Bladder microvascular endothelial cell (primary cell): ENCODE measurements around the gene COQ5. TPM values are rescaled to one million over a fixed set of nuclear protein-coding genes. Genes with fewer than 3 reads are reported as not detected.

Source experiments
- total RNA-seq: library from RNA; depleted of rRNA; stranded (reverse); fragments of >200 nt; gene quantifications from 2 replicates; pipeline ENCODE4 v1.2.3, GENCODE V29; 2014

COQ5 gene, protein sequence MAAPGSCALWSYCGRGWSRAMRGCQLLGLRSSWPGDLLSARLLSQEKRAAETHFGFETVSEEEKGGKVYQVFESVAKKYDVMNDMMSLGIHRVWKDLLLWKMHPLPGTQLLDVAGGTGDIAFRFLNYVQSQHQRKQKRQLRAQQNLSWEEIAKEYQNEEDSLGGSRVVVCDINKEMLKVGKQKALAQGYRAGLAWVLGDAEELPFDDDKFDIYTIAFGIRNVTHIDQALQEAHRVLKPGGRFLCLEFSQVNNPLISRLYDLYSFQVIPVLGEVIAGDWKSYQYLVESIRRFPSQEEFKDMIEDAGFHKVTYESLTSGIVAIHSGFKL
- total RNA-seq: 23.3 and 28.9 TPM in 2 replicates

DNA sequence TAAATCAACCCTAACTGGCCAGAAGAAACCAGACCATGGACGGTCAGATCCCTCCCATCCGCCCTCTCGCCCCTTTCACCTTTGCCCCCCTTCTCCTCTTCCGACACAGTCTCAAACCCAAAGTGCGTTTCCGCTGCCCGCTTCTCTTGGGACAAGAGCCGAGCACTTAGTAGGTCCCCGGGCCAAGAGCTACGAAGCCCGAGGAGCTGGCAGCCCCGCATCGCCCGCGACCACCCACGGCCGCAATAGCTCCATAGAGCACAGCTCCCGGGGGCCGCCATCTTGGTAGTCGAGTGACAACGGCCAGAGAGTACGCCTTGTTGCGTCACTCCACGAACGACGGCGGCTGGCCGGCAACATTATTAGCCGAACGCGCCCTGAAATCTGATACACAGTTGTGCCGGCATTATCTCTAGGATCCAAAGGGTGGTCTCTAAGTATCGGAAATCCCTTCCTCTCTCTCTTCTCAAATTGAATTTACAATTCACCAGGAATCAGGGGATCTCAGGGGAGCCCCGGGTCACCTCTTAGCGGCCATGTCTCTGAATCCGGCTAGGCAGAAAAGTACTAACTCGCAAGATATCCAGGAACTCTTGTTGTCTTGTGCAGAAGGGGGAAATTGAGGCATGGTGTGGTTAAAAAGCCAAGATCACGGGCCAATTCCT is at the start of gene COQ5:
Gene COQ5, minus strand, starts transcription at position 298 of the 665 bp plus-strand sequence. Its CDS starts 17 bp downstream, at position 281.

DNA sequence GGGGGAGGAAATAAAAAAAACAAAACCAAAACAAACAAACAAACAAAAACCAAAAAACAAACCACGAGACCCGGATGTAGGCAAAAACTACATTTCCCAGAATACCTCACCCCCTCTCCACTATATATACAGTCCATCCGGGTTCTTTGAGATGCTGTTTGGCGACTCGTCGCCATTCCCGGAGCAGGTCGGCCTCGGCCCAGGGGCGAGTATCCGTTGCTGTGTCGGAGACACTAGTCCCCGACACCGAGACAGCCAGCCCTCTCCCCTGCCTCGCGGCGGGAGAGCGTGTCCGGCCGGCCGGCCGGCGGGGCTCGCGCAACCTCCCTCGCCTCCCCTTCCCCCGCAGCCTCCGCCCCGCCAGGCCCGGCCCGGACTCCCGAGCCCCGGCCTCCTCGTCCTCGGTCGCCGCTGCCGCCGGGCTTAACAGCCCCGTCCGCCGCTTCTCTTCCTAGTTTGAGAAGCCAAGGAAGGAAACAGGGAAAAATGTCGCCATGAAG is 5.3 kb upstream of the COQ5 start, which contains the start of gene RNF10:
Gene RNF10, plus strand, starts transcription at position 154 of the 500 bp plus-strand sequence. CDS start 456 bp downstream, outside the sequence.

DNA sequence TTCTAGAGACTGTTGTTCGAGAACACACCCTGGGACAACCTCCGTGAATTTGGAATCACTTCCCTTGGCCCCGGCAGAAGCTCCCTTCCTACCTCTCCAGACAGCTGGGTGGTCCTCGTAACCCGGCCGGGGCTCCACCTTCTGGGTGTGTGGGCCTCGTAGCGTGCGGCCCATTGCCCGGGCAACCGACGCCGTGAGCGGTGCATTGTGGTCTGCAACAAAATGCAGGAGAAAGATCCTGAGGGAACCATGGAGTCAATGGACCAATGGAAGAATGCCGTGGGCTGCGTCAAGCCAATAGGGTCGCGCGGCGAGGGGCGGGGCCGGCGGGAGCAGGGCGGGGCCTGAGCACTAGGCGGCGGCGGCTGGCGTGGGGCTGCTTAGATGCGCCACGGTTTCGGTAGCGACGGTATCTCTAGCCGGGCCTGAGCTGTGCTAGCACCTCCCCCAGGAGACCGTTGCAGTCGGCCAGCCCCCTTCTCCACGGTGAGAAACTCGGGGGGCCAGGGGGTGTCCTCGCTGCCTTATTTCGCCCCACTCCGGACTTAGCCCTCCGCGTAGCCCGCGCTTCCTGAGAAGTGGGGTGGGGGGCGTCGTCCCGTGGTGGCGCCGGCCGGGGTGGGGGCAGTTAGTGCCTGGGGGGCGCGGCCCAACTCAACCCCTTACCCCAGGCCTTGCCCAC is 33.1 kb downstream of the COQ5 start, which contains the start of gene DYNLL1:
Gene DYNLL1, plus strand, starts transcription at position 383 of the 682 bp plus-strand sequence. CDS start 309 bp downstream, outside the sequence.

DNA sequence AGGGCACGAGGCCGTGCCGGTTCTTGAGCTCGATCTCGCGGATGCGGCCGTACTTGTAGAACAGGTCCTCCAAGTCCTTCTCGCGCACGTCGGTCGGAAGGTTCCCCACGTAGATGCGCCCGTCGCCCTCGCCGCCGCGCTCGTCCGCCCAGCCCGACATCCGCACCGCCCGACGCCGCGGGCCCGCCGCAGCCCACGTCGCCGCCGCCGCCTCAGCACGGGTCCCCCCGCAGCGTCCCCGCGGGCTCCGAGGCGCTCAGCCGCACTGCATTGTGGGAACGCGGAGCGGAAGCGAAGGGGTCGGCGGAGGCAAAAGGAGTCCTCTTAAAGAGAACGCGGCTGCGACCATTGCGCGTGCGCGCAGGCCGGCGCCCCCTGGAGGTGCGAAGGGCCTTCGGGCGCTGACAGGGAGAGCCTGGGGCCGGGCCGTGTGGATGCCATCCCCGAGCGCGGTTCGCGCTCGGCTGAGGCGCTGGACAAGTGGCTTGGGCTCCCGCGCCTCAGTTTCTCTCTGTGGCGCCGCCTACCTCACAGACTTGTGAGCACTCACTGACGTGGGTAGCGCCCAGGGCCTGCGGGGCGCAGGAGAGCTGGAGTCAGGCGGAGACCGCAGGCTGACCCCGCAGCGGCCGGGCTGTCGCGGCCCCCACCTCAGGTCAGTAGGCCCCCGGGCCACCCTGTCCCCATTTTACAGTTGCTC is 59.4 kb downstream of the COQ5 start, which contains the start of gene SRSF9:
Gene SRSF9, minus strand, starts transcription at position 299 of the 700 bp plus-strand sequence. Its CDS starts 139 bp downstream, at position 160.

Other genes starting within 250 kb of the COQ5 start
- gene RNU4-2, start 237.3 kb downstream of the COQ5 start, total RNA-seq: under 0.01 TPM in 2 replicates
- under 0.01 TPM in 1 of 2 replicates, not detected in the other for gene RNU4-1, start 235.9 kb downstream of the COQ5 start, total RNA-seq
- gene SIRT4, start 226.8 kb downstream of the COQ5 start, total RNA-seq: 1.1 and 1.8 TPM in 2 replicates
- not detected in 2 replicates for gene PLA2G1B, start 201.4 kb downstream of the COQ5 start, total RNA-seq
- gene MSI1, start 160.0 kb downstream of the COQ5 start, total RNA-seq: not detected in 2 replicates
- 418 and 561 TPM in 2 replicates for gene COX6A1, start 91.0 kb downstream of the COQ5 start, total RNA-seq
- 26.1 and 31.0 TPM in 2 replicates for gene TRIAP1, start 82.8 kb downstream of the COQ5 start, total RNA-seq
- gene GATC, start 82.7 kb downstream of the COQ5 start, total RNA-seq: 14.4 and 25.2 TPM in 2 replicates
- 173 and 175 TPM in 2 replicates for gene SRSF9, start 59.4 kb downstream of the COQ5 start, total RNA-seq
- 232 and 373 TPM in 2 replicates for gene DYNLL1, start 33.0 kb downstream of the COQ5 start, total RNA-seq
- 110 and 248 TPM in 2 replicates for gene RNF10, start 5.2 kb upstream of the COQ5 start, total RNA-seq
- gene POP5, start 52.2 kb upstream of the COQ5 start, total RNA-seq: 23.3 and 31.0 TPM in 2 replicates
- 0.16 TPM in 1 of 2 replicates, not detected in the other for gene CABP1, start 111.5 kb upstream of the COQ5 start, total RNA-seq
- 54.3 and 62.5 TPM in 2 replicates for gene MLEC, start 158.0 kb upstream of the COQ5 start, total RNA-seq
- gene UNC119B, start 181.3 kb upstream of the COQ5 start, total RNA-seq: 18.6 and 24.7 TPM in 2 replicates
- 14.9 and 22.4 TPM in 2 replicates for gene ACADS, start 196.7 kb upstream of the COQ5 start, total RNA-seq